SU-DHL-6 (cell line): ENCODE measurements around the gene CCSER2.

Source experiments
- H2AFZ ChIP-seq: fragments of 200-600 bp; sonication (generic); 2 replicates; pipeline ENCODE4 v1.6.1; 2014; ENCODE audit warnings: low read depth, mild to moderate bottlenecking, moderate library complexity, mixed read lengths, antibody characterized with exemption, low read length; ENCODE audit not compliant: severe bottlenecking
- H3F3A ChIP-seq: fragments of 200-600 bp; shearing (Covaris generic); 2 replicates; pipeline ENCODE4 v1.6.0; 2016; ENCODE audit warnings: antibody characterized with exemption, mild to moderate bottlenecking; ENCODE audit not compliant: insufficient read depth
- H3K27ac ChIP-seq: fragments of 200-600 bp; sonication (generic); 2 replicates; pipeline ENCODE4 v1.5.1; 2016; ENCODE audit warnings: low read depth, mild to moderate bottlenecking, low read length, moderate library complexity, mixed read lengths
- H3K27me3 ChIP-seq: fragments of 200-600 bp; sonication (generic), shearing (Covaris generic); 2 replicates; pipeline ENCODE4 v1.6.0; 2014; ENCODE audit warnings: mild to moderate bottlenecking, low read length
- H3K36me3 ChIP-seq: fragments of 200-600 bp; sonication (generic); 2 replicates; pipeline ENCODE4 v1.6.1; 2014; ENCODE audit warnings: mild to moderate bottlenecking, low read length, mixed read lengths
- H3K4me2 ChIP-seq: fragments of 300-600, 200-600 bp; shearing (Covaris generic), sonication (generic); 2 replicates; pipeline ENCODE4 v1.6.0; 2014; ENCODE audit warnings: low read length, low read depth, mild to moderate bottlenecking; ENCODE audit not compliant: poor library complexity, severe bottlenecking
- H3K4me3 ChIP-seq: fragments of 200-600 bp; sonication (generic); 2 replicates; pipeline ENCODE4 v1.5.1; 2014; ENCODE audit warnings: antibody characterized with exemption, low read length, mild to moderate bottlenecking, mixed read lengths; ENCODE audit not compliant: insufficient read depth, poor library complexity, severe bottlenecking
- H3K79me2 ChIP-seq: fragments of 200-600 bp; sonication (generic); 2 replicates; pipeline ENCODE4 v1.6.1; 2014; ENCODE audit warnings: mild to moderate bottlenecking, low read length, moderate library complexity; ENCODE audit not compliant: insufficient read depth
- H3K9ac ChIP-seq: fragments of 200-600 bp; sonication (generic); 2 replicates; pipeline ENCODE4 v1.7.0; 2014; ENCODE audit warnings: mild to moderate bottlenecking, low read length
- H3K9me2 ChIP-seq: fragments of 200-600 bp; sonication (generic); replicated peaks from 2 replicates; pipeline ENCODE4 v1.6.1; 2014; ENCODE audit warnings: low read length; ENCODE audit not compliant: insufficient read depth
- H3K9me3 ChIP-seq: fragments of 200-600 bp; sonication (generic); 2 replicates; pipeline ENCODE4 v1.6.1; 2014; ENCODE audit warnings: low read length, mixed read lengths; ENCODE audit not compliant: insufficient read depth
- H4K20me1 ChIP-seq: fragments of 200-600 bp; sonication (generic); 2 replicates; pipeline ENCODE4 v1.6.1; 2014; ENCODE audit warnings: low read depth, mild to moderate bottlenecking, antibody characterized with exemption, low read length, moderate library complexity, mixed read lengths
- EZH2phosphoT487 ChIP-seq: fragments of 200-600 bp; sonication (generic), shearing (Covaris generic); conservative IDR thresholded peaks from 2 replicates; pipeline ENCODE4 v1.6.1; 2018; ENCODE audit warnings: mild to moderate bottlenecking, antibody characterized with exemption, low read length, moderate library complexity, mixed read lengths
- TF ChIP-seq, protein P1 (sequence below): fragments of 200-600 bp; sonication (generic); IDR thresholded peaks from one replicate; pipeline ENCODE4 v1.5.1; 2017; ENCODE audit warnings: antibody characterized with exemption, mild to moderate bottlenecking, low read length, moderate library complexity; ENCODE audit not compliant: insufficient read depth, poor library complexity, severe bottlenecking

Gene CCSER2

DNA sequence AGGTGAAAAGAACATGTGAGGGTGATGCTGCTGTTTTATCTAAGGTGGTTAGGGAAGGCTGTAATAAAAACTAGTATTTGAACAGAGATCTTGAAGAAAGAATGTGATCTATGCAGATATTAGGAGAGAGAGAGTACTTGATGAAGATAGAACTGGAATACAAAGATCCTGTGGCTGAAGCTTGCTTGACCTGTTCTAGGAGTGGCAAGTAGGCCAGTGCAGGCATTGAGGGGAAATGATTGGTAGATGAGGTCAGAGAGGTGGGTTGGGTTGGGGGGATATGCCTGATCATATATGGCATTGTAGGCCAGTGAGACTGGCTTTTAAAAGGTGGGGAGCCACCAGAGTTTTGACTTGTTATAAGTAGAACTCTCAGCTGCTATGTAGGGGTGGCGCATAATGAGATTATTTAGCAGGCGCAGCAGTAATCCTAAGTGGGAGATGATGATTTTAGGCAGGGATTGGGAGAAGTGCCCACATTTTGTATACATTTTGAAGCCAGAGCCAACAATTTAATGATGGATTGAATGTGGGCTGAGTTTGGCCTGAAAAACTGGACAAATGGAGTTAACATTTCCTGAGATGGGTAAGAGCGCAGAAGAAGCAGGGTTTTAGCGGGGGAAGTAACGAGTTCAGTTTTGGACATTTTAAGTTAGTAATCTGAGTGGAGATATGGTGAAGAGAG, 8.2 kb downstream of the CCSER2 start:
- Histone ChIP-seq H3K9ac (no peak overlapping the region), H3K9me2 (no peaks in the 10 kb centered on the region), H2AFZ (no peak overlapping the region), H3K27me3 (no peaks in the 10 kb centered on the region), H3K9me3 (no peaks in the 10 kb centered on the region), H3K4me2 (no peak overlapping the region), H3K27ac (no peak overlapping the region), H3F3A (no peaks in the 10 kb centered on the region), H3K4me3 (no peak overlapping the region), H4K20me1 (peaks cover 27% of the 10 kb centered on the region; the same call in 1 of the 2 replicates), H3K36me3 (no peaks in the 10 kb centered on the region), H3K79me2 (peaks cover 9% of the 10 kb centered on the region; the same call in 1 of the 2 replicates)
- no peak for TF ChIP-seq EZH2phosphoT487
- TF ChIP-seq, protein P1, sequence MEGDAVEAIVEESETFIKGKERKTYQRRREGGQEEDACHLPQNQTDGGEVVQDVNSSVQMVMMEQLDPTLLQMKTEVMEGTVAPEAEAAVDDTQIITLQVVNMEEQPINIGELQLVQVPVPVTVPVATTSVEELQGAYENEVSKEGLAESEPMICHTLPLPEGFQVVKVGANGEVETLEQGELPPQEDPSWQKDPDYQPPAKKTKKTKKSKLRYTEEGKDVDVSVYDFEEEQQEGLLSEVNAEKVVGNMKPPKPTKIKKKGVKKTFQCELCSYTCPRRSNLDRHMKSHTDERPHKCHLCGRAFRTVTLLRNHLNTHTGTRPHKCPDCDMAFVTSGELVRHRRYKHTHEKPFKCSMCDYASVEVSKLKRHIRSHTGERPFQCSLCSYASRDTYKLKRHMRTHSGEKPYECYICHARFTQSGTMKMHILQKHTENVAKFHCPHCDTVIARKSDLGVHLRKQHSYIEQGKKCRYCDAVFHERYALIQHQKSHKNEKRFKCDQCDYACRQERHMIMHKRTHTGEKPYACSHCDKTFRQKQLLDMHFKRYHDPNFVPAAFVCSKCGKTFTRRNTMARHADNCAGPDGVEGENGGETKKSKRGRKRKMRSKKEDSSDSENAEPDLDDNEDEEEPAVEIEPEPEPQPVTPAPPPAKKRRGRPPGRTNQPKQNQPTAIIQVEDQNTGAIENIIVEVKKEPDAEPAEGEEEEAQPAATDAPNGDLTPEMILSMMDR, result no peak

DNA sequence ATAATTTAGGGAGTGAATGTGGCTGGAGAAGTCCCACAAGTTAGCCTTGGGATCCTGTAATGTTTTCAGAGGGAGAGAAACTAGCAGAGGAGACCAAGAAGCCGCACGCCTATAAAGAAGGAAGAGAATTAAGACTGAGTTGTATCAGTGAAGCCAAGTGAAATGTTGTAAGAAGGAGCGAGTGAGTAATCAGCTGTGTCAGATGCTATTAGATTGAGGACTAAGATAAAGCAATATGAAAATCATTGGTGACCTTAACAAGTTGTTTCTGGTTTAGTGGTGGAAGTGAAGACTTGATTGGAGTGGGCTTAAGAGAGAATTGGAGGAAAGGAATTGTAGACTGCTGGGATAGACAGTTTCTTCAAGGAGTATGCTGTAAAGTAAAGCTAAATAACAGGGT, 8.8 kb downstream of the CCSER2 start:
- H3K27ac ChIP-seq, result no peak overlapping the region

DNA sequence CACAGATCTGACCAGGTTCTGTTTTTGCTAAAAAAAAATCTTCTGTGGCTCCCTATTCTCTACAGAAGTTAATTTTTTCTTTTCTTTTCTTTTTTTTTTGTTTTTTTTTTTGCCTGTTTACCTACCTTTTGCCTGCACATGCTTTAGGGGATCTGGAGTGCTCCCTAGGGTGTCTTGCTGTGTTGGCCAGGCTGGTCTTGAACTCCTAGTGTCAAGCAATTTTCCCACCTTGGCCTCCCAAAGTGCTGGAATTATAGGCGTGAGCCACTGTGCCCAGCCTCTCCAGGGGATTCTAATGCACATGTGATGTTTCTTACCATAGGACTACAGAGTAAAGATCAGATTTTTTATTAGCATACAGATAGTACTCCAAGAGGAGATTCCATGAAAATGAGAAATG, 10.6 kb downstream of the CCSER2 start:
- no peaks in the 10 kb centered on the region for H3K36me3 ChIP-seq
- no peak overlapping the region for H3K4me2 ChIP-seq
- H3K9ac ChIP-seq, result no peak overlapping the region
- H4K20me1 ChIP-seq, result peaks cover 30% of the 10 kb centered on the region; the same call in 1 of the 2 replicates
- H3K4me3 ChIP-seq, result no peak overlapping the region
- TF ChIP-seq EZH2phosphoT487, result no peak
- TF ChIP-seq, protein P1, result no peak
- no peaks in the 10 kb centered on the region for H3K9me3 ChIP-seq
- no peaks in the 10 kb centered on the region for H3K27me3 ChIP-seq
- no peaks in the 10 kb centered on the region for H3F3A ChIP-seq
- no peak overlapping the region for H3K27ac ChIP-seq
- H3K79me2 ChIP-seq, result peaks cover 5% of the 10 kb centered on the region; the same call in 1 of the 2 replicates
- no peak overlapping the region for H2AFZ ChIP-seq
- H3K9me2 ChIP-seq, result no peaks in the 10 kb centered on the region

More for the DNA sequence above, 8.8 kb downstream of the CCSER2 start:
- H3K27me3 ChIP-seq, result no peaks in the 10 kb centered on the region
- H3K9ac ChIP-seq, result no peak overlapping the region
- no peaks in the 10 kb centered on the region for H3K9me2 ChIP-seq
- H3K4me2 ChIP-seq, result no peak overlapping the region
- H4K20me1 ChIP-seq, result peaks cover 27% of the 10 kb centered on the region; the same call in 1 of the 2 replicates
- no peaks in the 10 kb centered on the region for H3K36me3 ChIP-seq
- no peak overlapping the region for H3K4me3 ChIP-seq
- H3F3A ChIP-seq, result no peaks in the 10 kb centered on the region
- peaks cover 9% of the 10 kb centered on the region; the same call in 1 of the 2 replicates for H3K79me2 ChIP-seq
- TF ChIP-seq EZH2phosphoT487, result no peak
- TF ChIP-seq, protein P1, result no peak
- H3K9me3 ChIP-seq, result no peaks in the 10 kb centered on the region
- H2AFZ ChIP-seq, result no peak overlapping the region
